ENCODE results near the gene LAMTOR2.
"Not testable (repeated sequence)": the region's sequence is repeated elsewhere in the genome, so short reads cannot be mapped to it uniquely, and the experiment has no call there.

Gene LAMTOR2

GRCh38 chr1:156054500-156055280, at the start of gene LAMTOR2:
TSS of gene LAMTOR2 (plus strand) at chr1:156054782. CDS start at chr1:156054890, 108 bp downstream.
- peak; percentile 94 for DNase-seq (ENCODE audit: low read depth in 2 of 2)

- DNase-seq (ENCODE audit: low read depth in 2 of 2) = no peak
Observed at GRCh38 chr1:156004843-156005584, 49.6 kb upstream of the LAMTOR2 start.

DNA sequence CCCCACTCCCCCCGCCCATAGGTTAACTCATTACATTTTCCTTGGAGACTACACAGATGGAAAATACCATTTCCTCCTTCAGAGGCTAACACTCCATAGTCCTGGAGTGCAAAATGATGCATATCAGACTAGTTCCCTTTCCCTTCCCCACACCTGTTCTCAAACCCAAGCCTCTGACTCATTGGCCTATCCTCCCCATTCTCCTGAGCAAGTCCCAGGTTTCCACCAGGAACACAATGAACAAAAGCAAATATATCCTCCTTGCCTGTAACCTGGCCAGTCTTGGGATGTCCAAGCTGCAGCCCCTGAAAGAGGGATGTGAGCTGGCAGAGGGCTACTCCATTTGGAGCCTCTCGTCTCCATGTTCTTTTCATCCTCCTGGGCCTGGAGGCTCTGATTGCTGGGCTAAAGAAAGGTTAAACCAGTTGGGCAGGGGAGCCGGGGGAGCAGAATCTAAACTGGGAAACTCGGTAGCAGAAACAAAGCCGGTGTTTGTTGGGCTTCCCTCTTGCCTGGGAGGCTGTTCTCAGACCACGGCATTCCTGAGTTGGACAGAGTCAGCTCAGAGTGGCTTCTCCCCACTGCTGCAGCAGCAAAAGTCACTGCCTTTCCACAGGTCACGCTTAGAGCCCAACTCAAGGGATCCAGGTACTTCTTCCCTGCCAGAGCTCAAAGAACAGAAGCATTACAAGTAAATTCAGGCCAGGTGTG, 47.8 kb upstream of the LAMTOR2 start:
- DNase-seq (ENCODE audit: low read depth in 2 of 2) = no peak

- no peak for DNase-seq (ENCODE audit: low read depth in 2 of 2)
Observed at GRCh38 chr1:156009404-156009803, 45.2 kb upstream of the LAMTOR2 start.

DNA sequence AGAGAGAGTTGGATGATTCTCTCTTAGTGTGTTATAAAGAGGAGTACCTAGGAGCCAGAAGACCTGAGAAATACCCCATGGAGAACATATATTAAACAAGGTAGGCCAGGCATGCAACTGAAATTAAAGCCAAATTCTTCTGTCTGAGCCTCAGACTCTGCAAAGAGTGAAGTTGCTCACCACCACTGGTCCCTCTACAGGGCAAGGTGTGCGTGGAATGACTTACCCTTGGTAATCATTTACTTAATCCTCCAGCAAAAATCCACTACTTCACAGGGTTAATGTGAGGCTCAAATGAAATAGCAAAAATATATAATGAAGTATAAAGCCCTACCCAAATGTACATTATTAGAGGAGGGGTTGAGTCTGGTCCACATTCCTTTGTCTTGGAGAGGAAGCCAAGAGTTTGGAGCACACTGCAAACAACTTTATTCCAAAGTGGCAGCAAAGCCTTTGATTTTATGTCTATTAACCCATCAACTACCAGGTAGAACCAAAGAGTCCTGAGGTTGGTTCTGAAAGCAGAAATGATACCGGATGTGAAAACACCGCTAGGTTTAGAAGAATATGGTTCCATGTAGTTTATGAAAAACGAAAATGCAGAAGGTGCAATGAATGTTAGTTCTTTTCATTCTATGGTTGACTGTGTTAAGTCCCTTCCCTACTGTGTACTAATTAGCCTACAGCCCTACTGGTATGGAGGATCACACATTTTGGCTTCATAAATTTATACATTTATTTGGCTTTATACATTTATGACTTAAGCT, 42.3 kb upstream of the LAMTOR2 start:
- no peak for DNase-seq (ENCODE audit: low read depth in 2 of 2)

DNA sequence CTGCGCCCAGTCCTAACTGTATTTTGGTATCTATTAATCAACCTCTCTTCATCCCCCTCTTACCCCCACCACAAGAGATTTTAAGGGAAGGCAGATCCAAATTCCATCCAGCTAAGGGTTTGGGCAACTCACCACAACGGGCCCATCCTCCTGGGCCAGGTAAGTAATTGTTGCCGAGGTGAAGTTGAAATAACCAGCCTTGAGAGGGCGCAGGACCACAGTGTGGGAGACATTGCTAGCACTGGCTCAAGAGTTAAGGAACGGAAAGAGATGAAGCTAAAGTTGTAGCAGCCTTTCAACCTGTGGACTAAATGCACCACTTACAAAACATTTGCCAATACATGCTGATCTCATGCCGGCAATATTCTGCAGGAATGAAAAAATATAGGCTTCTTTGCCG, 39.8 kb upstream of the LAMTOR2 start:
- no peak for DNase-seq (ENCODE audit: low read depth in 2 of 2)

DNA sequence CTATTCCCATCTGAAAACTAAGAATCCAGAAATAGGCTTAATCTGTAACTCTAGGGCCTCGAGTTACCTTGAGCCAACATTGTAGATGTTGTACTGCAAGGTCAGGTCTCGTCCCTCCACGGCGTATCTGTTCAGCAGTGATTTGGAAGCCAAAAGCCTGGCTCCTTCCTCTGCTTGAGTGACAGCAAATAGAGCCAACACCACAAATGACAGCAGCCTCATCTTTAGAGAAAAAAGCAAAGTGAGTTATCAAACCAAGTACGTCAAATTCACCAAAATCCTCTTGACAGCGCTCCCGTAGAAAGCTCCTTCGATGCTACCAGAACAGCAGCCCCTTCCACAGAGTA, 34.7 kb upstream of the LAMTOR2 start:
- no peak for DNase-seq (ENCODE audit: low read depth in 2 of 2)

DNA sequence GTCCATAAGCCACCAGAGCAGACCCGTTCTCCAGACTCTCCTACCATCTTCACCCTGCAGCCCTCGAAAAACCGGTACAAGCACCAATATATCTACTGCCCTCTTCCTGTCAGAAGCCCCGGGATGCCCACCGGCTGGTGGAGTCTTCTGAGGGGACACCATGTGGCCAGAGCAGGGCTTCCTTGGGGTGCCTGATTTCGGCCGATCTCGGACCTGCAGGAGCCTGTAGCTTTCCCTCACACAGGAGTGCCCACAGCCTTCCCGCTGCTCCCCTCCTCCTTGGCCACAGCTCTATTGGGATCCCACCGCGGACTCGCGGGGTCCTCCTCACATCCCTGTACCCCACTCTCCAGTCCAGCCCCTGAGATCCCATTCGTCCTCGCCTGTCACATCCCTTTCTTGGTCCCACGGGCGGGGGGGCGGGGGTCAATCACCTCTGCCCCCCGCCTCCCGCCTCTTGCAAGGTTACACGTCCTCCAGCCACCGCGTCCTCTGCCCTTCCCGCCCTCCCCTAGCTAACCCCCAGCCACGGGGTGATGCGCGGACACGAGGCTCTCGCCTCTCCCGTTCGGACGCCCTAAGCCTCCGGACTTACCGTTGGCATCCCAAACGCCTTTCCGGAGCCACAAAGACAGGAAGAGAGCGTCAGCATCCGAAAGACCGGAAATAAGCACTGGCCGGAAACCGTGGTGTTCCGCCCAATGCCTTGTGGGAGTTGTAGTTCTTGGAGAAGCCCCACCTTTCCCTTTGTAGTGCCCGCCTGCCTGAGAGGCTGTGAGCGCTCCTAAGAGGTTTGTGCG, 34.1 kb upstream of the LAMTOR2 start, which contains the start of gene SSR2:
TSS of gene SSR2 (minus strand) at position 659 of the 800 bp plus-strand sequence. CDS start 784 bp downstream, outside the sequence.
- peak; percentile 55 to 76 for DNase-seq (ENCODE audit: low read depth in 2 of 2)

GRCh38 chr1:156021093-156021428, 33.5 kb upstream of the LAMTOR2 start:
- DNase-seq (ENCODE audit: low read depth in 2 of 2) = no peak

DNA sequence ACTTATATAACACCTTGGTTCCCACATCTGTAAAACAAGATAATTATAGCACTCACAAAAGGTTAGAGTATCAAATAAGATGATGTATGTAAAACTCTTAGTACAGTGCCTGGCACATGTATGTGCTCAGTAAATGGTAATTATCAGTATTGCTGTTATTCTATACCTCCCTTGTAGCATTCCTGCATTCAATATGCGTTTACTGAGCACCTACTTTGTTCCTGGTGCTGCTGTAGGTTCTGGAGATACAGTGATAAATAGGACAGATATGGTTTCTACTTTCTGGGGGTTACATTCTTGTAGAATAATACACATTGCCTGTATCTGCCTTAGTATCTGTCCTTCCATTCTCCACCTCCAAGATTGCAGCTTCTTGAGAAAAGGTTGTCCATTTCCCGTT, 32.6 kb upstream of the LAMTOR2 start:
- no peak for DNase-seq (ENCODE audit: low read depth in 2 of 2)

GRCh38 chr1:156024801-156025200, 29.8 kb upstream of the LAMTOR2 start:
- no peak for DNase-seq (ENCODE audit: low read depth in 2 of 2)

DNA sequence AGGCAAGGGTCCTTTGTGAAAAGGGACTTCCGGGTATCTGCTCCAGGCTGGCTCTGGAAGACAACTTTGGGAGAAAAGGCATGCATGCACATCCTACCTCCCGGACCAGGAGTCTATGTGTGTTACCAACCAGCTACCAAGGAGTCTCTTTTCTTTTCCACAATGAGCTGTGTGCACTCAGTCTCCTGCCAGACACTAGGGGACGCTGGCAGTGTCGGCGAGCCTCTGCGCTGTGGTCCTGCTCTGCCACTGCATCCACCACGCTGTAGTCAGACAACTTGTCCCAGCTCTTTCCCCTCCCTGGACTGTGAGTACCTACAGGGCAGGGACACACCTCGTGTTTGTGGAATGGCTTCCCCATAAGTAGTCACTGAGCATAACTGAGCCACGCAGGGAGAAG, 28.7 kb upstream of the LAMTOR2 start:
- DNase-seq (ENCODE audit: low read depth in 2 of 2) = no peak

DNA sequence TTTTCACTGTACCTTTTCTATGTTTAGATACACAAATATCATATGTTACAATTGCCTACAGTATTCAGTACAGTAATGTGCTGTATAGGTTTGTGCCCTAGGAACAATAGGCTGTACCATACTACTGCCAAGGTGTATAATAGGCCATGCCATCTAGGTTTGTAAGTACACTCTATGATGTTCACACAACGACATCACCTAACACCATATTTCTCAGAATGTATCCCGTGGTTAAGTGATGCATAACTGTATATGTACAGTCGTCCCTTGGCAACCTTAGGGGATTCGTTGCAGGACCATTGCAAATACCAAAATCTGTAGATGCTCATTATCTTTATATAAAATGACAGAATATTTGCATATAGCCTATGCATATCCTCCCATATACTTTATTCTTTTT, 28.0 kb upstream of the LAMTOR2 start:
- DNase-seq (ENCODE audit: low read depth in 2 of 2) = no peak

GRCh38 chr1:156033011-156033410, 21.6 kb upstream of the LAMTOR2 start:
- DNase-seq (ENCODE audit: low read depth in 2 of 2) = no peak

DNA sequence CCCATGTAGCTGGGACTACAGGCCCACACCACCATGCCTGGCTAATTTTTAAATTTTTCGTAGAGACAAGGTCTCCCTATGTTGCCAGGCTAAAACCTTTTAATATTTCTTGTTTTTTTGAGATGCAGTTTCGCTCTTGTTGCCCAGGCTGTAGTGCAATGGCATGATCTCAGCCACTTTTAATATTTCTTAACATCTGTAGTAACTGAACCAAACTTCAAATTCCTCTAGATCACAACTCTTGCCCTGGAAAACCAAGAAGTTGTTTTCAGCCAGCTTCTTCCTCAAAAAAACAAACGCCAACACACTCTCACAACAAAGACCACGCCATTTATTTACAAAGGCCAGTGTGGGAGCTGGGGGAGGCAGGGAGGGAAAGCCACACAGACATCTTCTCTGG, 19.6 kb upstream of the LAMTOR2 start:
- not testable (repeated sequence) for DNase-seq (ENCODE audit: low read depth in 2 of 2)

DNA sequence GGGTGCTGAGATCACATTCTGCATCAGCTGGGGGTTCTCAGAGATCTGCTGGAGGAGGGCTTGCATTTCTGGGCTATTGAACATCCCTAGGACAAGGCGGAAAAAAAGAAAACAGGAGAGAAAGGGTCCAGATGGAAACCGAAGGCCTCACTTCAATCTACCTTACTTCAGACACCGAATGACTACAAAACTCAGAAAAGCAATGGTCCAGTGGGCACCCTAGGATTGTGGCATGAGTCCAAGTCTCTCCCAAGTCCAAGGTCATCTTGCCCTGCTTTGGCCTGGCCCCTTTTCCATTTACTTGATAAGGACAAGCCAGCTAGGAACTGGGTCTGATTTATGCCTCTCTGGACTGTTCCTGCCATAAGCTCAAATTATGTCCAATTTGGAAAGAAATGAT, 11.8 kb upstream of the LAMTOR2 start:
- DNase-seq (ENCODE audit: low read depth in 2 of 2) = no peak

GRCh38 chr1:156045076-156045475, 9.5 kb upstream of the LAMTOR2 start:
- DNase-seq (ENCODE audit: low read depth in 2 of 2) = no peak

- DNase-seq (ENCODE audit: low read depth in 2 of 2) = no peak
Observed at GRCh38 chr1:156048663-156049258, 5.8 kb upstream of the LAMTOR2 start.

DNA sequence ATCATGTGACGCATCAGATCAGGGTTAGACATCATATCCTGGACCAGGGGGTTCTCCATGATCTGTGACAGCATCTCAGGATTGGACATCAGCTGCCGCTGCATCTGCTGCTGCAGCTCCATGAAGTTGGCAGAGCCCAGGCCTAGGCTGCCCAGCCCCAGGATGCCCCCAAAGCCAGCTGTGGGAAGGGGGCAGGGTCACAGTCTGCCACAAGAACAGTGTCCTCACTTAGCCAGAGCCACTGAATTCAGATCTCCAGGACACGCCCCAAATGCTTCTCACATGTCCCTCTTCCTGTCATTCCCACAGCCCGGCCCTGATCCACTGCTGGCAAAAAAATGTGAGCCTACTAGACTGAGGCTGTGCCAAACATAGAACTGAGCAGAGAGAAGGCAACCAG, 4.2 kb upstream of the LAMTOR2 start:
- no peak for DNase-seq (ENCODE audit: low read depth in 2 of 2)

GRCh38 chr1:156051011-156051725, 3.4 kb upstream of the LAMTOR2 start:
- no peak for DNase-seq (ENCODE audit: low read depth in 2 of 2)
